ENCODE results near the gene SYNJ1. TPM values are rescaled to one million over a fixed set of nuclear protein-coding genes. Genes with fewer than 3 reads are reported as not detected.
"Not testable (repeated sequence)": the region's sequence is repeated elsewhere in the genome, so short reads cannot be mapped to it uniquely, and the experiment has no call there.

The SYNJ1 gene
- total RNA-seq, 1 experiment from 2014 or later = 1.8 TPM

- DNase-seq (ENCODE audit: low spot score); in situ Hi-C loops (cut with HindIII; ENCODE audit: low sequenced_read_pairs): not testable (repeated sequence)
These were observed 8.3 kb upstream of the SYNJ1 start for GRCh38 chr21:32736083-32736482.

GRCh38 chr21:32735524-32735923 is 7.7 kb upstream of the SYNJ1 start:
- no peak for DNase-seq (ENCODE audit: low spot score)
- in situ Hi-C loops (cut with HindIII; ENCODE audit: low sequenced_read_pairs) = no loop called here

GRCh38 chr21:32733990-32734613 is 6.3 kb upstream of the SYNJ1 start:
- in situ Hi-C loops (cut with HindIII; ENCODE audit: low sequenced_read_pairs) = no loop called here
- DNase-seq (ENCODE audit: low spot score) = no peak

GRCh38 chr21:32733356-32733755 is 5.5 kb upstream of the SYNJ1 start:
- in situ Hi-C loops (cut with HindIII; ENCODE audit: low sequenced_read_pairs) = no loop called here
- no peak for DNase-seq (ENCODE audit: low spot score)

- in situ Hi-C loops (cut with HindIII; ENCODE audit: low sequenced_read_pairs) = no loop called here
- no peak for DNase-seq (ENCODE audit: low spot score)
These were observed 4.7 kb upstream of the SYNJ1 start for GRCh38 chr21:32732544-32732943.

GRCh38 chr21:32728848-32729247 is 1.0 kb upstream of the SYNJ1 start:
- in situ Hi-C loops (cut with HindIII; ENCODE audit: low sequenced_read_pairs) = no loop called here

GRCh38 chr21:32728456-32728839 is 635 bp upstream of the SYNJ1 start:
- in situ Hi-C loops (cut with HindIII; ENCODE audit: low sequenced_read_pairs) = no loop called here

More at GRCh38 chr21:32728848-32729247, 1.0 kb upstream of the SYNJ1 start:
- no peak for DNase-seq (ENCODE audit: low spot score)

GRCh38 chr21:32726839-32727686 is 750 bp downstream of the SYNJ1 start:
- peak; percentile 55 for DNase-seq (ENCODE audit: low spot score)
- in situ Hi-C loops (cut with HindIII; ENCODE audit: low sequenced_read_pairs) = no loop called here

More at GRCh38 chr21:32728456-32728839, 635 bp upstream of the SYNJ1 start:
- peak; percentile 61 for DNase-seq (ENCODE audit: low spot score)

GRCh38 chr21:32719085-32719484 is 8.7 kb downstream of the SYNJ1 start:
- in situ Hi-C loops (cut with HindIII; ENCODE audit: low sequenced_read_pairs) = no loop called here
- no peak for DNase-seq (ENCODE audit: low spot score)

GRCh38 chr21:32717851-32718316 is 9.9 kb downstream of the SYNJ1 start:
- in situ Hi-C loops (cut with HindIII; ENCODE audit: low sequenced_read_pairs) = no loop called here
- no peak for DNase-seq (ENCODE audit: low spot score)

GRCh38 chr21:32716486-32716885 is 11.3 kb downstream of the SYNJ1 start:
- no peak for DNase-seq (ENCODE audit: low spot score)
- in situ Hi-C loops (cut with HindIII; ENCODE audit: low sequenced_read_pairs) = no loop called here

- in situ Hi-C loops (cut with HindIII; ENCODE audit: low sequenced_read_pairs) = no loop called here
- no peak for DNase-seq (ENCODE audit: low spot score)
These were observed 14.1 kb downstream of the SYNJ1 start for GRCh38 chr21:32713726-32714125.

- DNase-seq (ENCODE audit: low spot score) = no peak
- in situ Hi-C loops (cut with HindIII; ENCODE audit: low sequenced_read_pairs) = no loop called here
These were observed 15.2 kb downstream of the SYNJ1 start for GRCh38 chr21:32712641-32713040.

- in situ Hi-C loops (cut with HindIII; ENCODE audit: low sequenced_read_pairs) = no loop called here
- no peak for DNase-seq (ENCODE audit: low spot score)
These were observed 15.8 kb downstream of the SYNJ1 start for GRCh38 chr21:32712043-32712442.

- DNase-seq (ENCODE audit: low spot score) = no peak
- in situ Hi-C loops (cut with HindIII; ENCODE audit: low sequenced_read_pairs) = no loop called here
These were observed 16.8 kb downstream of the SYNJ1 start for GRCh38 chr21:32710987-32711386.

GRCh38 chr21:32710069-32710784 is 17.6 kb downstream of the SYNJ1 start:
- DNase-seq (ENCODE audit: low spot score) = no peak
- in situ Hi-C loops (cut with HindIII; ENCODE audit: low sequenced_read_pairs) = no loop called here

- in situ Hi-C loops (cut with HindIII; ENCODE audit: low sequenced_read_pairs) = no loop called here
- no peak for DNase-seq (ENCODE audit: low spot score)
These were observed 19.7 kb downstream of the SYNJ1 start for GRCh38 chr21:32708069-32708468.

GRCh38 chr21:32705901-32706300 is 21.9 kb downstream of the SYNJ1 start:
- in situ Hi-C loops (cut with HindIII; ENCODE audit: low sequenced_read_pairs) = no loop called here

GRCh38 chr21:32705139-32705538 is 22.7 kb downstream of the SYNJ1 start:
- no peak for DNase-seq (ENCODE audit: low spot score)
- in situ Hi-C loops (cut with HindIII; ENCODE audit: low sequenced_read_pairs) = no loop called here

More at GRCh38 chr21:32705901-32706300, 21.9 kb downstream of the SYNJ1 start:
- no peak for DNase-seq (ENCODE audit: low spot score)

GRCh38 chr21:32702702-32703101 is 25.1 kb downstream of the SYNJ1 start:
- in situ Hi-C loops (cut with HindIII; ENCODE audit: low sequenced_read_pairs) = no loop called here
- DNase-seq (ENCODE audit: low spot score) = no peak

Measured in G401 (cell line).